ENCODE results near the gene ZFP92.

ZFP92 gene

DNA sequence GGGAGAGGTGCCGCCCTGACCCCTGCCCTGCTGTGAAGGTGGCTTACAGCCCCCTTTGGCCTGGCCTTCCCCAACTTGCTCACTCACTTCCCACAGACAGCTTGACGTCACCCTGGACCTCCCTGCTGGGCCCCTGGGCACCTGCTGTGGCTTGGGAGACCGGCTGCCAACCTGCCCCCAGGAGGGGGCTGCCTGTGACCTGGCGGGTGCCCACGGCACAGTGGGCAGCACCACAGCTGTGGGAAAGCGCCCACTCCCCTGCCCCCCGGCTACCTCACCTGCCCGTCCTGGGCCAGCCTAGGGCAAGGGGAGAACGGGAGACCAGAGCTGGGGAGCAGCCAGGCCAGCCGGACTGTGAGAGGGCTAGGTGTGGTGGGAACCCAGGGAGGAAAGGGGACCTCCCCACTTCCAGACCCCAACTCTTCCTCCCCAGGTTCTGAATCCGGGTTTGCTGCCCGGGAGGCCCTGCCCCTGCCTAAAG is 2.4 kb upstream of the ZFP92 start:
- DNase-seq (ENCODE audit: low read depth, low spot score), result no peak

DNA sequence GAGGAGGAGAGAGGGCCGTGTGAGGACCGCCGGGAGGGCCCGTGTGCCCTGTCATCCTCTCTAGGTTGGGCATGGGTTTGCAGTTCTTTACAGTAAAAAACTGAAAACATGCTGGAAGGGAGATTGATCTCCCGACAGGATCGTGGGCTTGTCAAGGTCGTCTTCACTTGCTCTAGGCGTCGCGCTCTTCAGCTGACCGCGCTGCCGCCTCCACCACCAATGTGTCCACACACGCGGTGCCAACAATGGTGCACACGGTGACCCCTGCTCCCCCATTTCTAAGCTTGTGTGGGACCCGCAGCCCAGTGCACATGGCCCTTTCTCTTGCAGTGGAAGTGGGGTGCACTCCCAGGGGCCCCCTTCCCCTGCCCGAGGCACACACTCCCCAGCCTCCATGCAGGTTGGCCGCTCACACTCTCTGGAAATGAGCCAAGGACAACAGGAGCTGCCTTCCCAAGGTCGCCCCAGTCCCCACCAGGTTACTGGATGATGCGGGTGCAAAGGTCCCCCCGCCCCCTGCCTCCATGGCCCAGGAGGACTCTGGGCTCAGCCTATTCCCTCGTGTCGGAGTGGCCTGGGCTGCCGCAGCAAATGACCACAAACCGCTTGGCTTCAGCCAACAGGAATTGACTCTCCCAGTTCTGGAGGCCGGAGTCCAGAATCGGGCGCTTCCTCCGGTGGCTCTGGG is 1.7 kb upstream of the ZFP92 start:
- DNase-seq (ENCODE audit: low read depth, low spot score), result no peak

DNA sequence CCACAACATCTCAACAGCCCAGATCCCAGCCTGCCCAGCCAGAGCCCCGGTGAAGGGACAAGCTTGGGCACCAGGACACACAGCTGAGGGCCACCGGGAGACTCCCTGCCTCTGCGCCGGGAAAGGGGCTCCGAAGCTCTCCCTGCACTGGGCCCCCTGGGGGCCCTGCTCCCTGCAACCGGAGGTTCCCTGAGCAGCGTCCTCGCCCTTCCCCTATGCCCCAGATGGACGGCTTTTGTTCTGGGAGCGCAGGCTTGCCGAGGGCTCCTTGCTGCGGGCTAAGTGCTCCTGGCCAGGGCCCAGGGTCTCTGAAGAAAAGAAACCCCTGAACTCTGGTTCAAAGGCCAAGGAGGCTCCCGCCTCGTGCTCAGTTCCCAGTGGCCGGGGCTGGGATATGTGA is 899 bp upstream of the ZFP92 start:
- DNase-seq (ENCODE audit: low read depth, low spot score), result no peak

DNA sequence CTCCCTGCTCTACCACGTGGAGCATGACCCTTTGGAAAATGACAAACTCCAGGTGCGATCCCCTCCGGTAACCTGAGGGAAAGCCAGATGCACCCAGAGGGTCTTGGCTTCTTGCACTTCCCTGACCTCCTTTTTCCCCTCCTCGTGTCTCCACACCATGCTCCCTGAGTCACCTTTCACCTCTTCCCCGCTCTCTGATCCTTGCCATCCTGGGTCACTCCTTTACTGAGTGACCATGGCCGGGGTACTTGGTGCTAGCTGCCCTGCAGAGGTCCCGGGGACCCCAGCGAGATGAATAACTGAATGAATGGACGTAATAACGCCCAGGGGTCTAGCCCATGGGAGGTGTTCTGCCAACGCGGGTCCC is 401 bp upstream of the ZFP92 start:
- DNase-seq (ENCODE audit: low read depth, low spot score), result no peak

DNA sequence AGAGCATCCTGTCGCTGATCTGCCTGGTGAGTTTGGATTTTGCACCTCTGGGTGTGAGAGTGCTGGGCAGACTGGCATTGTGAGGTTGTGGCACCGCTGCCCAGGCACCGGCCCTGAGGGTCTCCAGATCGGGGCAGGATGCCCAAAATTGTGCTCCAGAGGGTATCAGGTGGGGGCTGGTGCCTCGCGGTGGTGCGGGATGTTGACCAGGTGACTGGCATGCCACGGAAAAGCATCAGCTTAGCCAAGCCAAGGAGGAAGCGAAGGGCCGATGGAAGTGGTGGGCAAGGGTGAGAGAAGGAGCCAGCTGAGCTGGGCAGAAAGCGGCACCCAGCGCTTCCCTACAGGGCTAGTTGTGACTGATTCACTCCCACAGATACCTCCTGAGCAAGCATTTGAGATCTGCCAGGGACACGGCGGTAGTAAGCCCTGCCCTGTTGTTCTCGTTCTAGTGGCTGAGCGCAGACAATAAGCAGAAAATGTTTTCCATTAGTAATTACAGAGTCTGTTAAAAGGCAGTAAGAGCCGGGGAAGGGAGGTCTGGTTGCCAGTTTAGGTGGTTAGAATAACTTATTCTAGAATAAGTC is 809 bp downstream of the ZFP92 start:
- no peak for DNase-seq (ENCODE audit: low read depth, low spot score)

DNA sequence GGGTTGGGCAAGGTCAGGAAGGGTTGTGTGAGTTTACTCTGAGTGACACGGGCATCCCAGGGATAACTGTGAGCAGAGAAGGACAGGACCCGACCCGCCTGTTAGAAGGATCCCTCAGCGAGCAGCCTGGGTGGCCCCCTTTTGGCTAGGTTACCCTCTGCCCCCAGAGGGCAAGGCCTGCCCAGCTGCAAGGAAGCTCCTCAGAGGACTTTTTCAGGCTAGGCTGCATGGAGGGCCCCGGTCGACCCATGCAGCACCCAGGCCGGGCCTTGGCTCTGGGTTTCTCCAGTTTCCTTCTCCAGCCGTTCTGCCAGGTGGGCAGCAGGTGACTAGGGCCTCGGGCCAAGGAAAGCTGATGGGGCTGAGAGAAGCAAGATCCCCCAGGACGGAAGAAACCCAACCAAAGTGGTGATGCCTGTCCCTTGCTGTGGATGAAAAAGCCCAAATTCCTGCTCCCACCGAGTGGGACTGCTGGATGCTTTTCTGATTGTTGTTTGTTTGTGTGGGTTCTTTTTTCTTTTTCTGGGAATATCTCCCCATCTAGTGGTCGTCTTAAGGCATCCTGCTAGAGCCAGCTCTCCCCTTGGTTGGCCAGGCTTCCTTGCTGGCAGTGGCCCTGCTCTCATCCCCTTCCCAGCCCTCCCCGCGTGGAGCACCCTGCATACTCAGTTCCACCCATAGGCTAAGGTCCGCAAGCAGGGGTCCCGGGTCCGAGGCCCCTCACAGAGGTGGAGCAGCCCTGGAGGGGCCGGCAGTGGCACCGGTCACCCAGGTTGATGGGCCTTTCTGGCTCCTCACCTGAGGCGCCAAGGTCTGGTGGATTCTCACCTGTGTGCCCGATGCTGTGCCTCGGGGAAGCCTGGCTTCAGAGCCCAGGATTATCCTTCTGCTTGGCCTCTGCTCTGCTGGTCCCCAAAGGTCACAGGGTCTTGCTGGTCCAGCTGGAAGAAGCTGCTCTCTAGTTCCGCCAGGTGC is 1.8 kb downstream of the ZFP92 start:
- no peak for DNase-seq (ENCODE audit: low read depth, low spot score)

DNA sequence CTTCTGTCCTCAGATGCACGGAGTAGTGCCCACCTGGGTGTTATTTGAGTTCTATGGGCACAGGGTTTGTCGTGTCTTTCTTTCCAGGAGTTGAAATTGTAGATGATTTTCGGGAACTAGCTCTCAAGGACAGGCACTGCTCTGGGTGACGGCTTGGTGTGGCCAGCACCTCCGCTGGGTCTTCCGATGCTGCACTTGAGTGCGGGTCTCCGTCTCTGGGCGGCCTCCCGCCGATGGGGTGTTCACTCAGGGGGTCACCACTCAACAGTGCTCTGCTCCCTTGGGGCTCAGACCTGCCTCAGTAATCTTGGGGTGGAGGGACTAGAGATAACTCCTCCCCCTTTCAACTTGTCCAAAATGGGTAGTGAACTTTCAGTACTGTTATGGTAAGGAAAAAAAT is 2.5 kb downstream of the ZFP92 start:
- no peak for DNase-seq (ENCODE audit: low read depth, low spot score)

DNA sequence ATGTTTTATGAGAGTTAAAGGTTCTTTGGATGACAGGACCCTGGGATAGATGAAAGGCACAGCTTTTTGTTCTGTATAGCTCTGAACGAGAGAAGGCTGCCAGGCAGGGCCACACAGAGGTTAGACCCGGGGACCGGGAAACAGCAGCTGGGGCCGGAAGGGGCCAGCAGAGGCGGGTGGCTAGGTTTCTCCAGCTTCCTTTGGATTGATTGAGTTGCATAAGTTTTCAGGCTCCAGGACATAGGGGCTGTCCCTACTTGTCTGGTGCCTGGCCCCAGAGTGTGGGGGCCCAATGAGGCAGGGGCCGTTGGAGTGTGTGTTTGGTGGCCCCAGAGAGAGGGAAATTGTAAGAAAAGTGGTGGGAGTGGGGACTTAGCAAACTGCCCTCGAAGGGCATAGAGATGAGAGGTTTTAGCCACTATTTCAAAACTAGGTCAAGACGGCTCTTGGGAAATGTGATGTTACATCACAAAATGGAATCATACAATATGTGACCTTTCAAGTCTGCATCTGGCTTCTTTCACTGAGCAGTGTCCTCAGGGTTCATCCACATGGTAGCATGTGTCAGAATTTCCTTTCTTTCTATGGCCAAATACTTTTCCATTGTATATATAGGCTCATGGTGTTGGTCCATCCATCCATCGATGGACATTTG is 3.7 kb downstream of the ZFP92 start:
- DNase-seq (ENCODE audit: low read depth, low spot score), result no peak

DNA sequence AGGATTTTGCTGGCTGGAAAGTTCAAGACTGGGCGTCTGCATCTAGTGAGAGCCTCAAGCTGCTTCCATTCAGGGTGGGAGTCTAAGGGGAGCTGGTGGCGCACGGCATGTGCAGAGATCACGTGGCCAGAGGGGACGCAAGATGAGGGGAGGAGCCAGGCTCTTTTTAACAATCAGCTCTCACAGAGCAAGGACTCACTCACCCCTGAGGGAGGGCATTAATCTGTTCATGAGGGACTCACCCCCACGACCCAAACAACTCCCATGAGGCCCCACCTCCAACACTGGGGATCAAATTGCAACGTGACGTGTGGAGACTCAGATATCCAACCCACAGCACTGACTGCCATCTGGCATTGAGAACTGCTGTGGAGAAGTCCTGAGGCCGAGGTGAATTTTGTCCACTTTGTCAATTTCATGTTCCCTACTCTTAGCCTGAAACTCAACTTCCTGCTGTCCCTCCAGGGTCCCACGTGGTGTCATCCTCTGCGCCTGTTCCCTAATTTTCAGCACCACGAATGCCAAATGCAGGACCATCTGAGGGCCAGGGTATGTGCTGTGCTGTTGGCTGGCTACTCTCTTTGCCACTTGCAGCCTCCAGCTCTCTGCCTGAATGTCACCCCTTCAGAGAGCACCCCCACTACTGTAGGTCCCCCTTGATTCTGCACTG is 5.6 kb downstream of the ZFP92 start:
- no peak for DNase-seq (ENCODE audit: low read depth, low spot score)

DNA sequence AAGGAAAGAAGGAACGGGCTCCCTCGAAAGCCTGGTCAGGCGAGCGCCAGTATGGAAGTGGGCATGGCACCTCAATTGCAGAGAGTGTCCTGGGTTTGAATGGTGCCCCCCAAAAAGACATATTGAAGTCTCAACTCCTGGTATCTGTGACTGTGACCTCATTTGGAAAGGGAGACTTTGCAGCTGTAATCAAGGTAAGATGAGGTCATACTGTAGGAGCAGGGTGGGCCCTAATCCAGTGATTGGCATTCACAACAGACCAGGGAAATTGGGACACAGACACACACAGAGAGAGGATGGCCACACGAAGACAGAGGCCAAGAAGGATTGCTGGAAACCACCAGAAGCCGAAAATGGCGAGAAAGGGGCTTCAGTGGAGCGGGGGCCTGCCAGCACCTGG is 6.4 kb downstream of the ZFP92 start:
- no peak for DNase-seq (ENCODE audit: low read depth, low spot score)

DNA sequence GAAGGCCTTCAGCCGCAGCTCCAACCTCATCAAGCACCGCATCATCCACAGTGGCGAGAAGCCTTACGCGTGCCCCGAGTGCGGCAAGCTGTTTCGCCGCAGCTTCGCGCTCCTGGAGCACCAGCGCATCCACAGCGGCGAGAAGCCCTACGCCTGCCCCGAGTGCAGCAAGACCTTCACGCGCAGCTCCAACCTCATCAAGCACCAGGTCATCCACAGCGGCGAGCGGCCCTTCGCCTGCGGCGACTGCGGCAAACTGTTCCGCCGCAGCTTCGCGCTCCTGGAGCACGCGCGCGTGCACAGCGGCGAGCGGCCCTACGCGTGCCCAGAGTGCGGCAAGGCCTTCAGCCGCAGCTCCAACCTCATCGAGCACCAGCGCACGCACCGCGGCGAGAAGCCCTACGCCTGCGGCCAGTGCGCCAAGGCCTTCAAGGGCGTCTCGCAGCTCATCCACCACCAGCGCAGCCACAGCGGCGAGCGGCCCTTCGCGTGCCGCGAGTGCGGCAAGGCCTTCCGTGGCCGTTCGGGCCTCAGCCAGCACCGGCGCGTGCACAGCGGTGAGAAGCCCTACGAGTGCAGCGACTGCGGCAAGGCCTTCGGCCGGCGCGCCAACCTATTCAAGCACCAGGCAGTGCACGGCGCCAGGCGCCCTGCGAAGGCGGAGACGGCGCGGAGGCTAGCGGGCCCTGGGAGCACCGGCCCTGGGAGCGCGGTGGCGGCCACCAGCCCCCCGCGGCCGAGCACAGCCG is 9.8 kb downstream of the ZFP92 start:
- DNase-seq (ENCODE audit: low read depth, low spot score), result no peak

DNA sequence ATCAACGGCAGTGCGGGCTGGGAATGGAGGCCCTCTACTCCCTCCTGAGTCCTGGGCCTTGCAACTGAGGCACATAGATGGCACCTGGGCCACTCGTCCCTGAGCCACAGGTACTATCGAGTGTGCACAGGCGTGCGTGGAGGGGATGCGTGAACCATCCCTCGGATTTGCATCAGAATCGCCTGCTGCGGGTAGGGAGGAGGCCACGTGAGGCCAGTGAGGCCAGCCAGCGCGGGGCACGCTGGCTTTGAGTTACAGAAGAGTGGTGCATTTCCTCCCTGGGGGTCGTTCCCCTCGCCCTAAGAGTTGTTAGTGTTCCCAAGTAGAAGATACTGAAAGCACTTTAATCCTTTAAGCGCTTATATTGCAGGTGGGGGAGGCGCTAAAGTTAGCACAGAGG is 10.6 kb downstream of the ZFP92 start:
- DNase-seq (ENCODE audit: low read depth, low spot score), result no peak

DNA sequence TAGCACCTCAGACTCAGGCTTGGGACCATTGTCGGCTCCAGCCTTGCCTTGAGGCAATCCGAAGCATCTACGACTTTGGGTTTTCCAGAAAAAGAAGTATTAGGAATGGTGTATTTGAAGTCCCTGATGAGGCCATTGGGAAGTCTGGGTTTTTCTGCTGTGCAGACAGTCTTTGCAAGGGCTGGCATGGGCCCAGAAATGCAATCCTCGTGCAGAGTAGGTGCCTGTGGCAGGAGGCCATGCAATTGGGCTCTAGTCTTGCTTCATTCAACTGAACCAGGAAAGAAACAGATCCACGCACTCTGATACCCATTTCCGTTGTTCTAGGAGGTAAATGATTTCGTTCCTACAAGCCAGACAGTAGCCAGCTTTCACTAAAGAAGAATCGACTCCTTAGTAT is 12.4 kb downstream of the ZFP92 start:
- no peak for DNase-seq (ENCODE audit: low read depth, low spot score)

DNA sequence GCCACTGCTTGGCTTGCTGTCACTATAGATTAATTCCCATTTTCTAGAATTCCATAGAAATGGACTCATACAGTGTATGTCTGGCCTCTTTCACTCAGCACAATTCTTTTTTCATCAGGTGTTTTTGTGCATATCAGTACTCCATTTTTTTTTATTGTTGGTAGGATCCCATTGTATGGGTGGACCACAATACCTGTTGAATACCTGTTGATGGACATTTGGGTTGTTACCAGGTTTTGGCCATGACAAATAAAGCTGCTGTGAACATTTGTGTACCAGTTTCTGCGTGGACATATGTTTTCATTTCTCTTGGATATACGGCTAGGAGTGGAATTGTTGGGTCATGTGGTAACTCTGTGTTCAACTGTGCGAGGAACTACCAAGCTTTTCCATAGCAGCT is 14.9 kb downstream of the ZFP92 start:
- no peak for DNase-seq (ENCODE audit: low read depth, low spot score)

DNA sequence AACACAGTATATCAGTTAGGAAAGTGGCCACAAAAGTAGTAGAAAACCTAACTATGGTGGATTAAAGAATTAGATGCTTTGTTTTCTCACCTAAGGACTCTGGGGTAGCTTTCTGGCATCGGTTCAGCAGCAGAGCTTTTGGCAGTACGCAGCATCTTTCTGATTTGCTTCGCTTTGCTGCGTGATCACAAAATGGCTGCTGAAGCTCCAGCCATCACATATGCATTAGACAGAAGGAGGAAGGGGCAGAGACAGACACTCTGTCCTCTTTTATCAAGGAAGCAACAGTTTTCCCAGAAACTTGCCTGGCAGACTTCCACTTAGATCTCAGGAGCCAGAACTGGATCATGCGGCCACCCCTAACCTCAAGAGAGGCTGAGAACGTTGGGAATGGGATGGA is 19.5 kb downstream of the ZFP92 start:
- DNase-seq (ENCODE audit: low read depth, low spot score), result no peak

DNA sequence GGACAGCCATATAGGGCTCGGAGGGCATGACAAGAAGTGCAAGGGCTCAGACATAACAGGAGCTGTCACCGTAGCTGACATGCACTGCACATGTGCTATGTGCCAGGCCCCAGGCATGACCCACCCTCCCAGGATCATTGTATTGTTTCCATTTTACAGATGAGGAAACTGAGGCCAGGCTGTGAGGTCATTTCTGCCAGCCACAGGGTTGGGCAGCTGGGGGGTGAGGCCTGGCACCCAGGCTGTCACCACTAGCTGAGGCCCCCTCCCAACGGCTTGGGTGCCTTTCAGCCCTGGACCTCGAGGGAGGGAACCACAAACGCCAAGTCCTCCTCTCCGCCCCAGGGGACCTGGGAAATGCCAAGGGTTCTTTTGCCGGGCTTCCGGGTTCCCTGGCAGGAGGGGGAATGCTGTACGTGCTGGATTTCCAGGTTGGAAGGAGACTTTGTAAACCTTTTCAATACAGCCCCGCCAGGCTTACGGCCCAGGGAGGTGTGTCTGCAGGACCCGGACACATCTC is 21.9 kb downstream of the ZFP92 start:
- DNase-seq (ENCODE audit: low read depth, low spot score), result no peak

DNA sequence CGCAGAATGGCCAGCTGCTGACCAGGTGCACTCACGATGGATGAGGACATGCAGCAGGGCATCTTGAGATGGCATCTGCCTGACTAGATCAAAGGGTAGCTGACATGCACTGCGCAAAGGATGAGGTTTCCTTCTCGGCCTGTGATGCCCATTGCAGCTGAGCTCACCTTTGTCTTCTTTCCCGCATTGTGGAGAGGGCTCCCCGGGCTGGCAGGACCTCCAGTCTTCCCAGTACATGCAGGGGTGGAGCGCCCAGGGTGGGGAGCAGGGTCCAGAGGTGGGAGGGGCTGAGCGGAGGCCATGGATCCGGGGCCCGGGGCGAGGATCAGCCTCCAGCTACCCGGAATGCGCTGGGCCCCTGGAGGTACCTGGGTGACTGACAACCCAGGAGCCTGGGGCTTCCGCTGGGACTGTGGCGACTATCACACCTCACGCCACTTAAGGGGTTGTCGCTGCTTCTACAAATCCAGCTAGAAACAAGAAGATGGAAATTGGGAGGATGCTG is 22.6 kb downstream of the ZFP92 start:
- no peak for DNase-seq (ENCODE audit: low read depth, low spot score)

DNA sequence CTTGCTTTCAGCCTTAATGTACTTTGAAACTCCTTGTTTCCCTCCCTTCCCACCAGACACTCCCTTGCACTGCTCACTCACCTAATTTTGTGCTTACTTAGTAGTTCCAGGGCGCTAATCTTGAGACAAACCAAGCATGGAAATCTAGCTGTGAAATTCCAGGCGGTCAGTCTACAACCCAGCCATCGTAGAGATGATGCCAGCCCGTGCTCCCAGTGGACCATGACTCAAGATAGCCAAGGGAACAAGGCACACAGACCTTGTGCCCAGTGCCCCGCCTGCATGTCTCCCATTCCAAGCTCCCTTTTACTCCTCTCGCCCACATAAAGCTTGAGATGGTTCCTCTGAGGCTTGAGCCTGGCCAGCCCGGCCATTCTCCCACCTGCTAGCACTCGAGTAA is 23.5 kb downstream of the ZFP92 start:
- no peak for DNase-seq (ENCODE audit: low read depth, low spot score)

DNA sequence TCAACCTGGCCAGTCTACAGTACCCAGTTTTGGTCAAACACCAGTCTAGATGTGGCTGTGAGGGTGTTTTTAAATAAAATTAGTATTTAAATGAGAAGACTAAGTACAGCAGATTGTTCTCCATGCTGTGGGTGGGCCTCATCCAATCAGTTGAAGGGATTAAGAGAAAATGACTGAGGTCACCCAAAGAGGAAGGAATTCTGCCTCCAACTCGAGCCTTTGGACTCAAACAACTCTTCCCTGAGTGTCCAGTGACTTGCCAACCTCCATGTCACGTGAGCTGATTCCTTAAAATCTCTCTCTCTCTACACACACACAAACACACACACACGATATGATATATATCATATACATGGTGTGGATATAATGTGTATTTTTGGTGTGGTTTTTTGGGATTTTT is 24.6 kb downstream of the ZFP92 start:
- DNase-seq (ENCODE audit: low read depth, low spot score), result no peak

DNA sequence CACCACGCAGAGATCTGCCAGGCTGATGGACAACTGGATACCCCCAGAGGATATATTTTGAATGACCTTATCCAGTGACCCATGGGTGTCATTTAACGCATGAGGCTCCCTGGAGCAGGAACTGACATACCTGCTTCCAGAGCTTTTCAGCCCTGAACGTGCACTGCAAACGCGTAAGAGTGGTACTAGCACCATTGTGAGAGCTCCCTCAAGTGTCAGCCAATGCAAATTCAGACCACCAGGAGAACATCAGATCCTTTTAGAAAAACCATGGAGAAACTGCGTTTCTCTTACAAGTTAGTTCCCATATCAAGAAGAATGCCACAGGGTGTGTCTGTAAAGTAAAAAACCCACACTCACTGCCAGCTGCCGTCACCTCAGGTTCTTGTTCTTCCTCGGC is 27.3 kb downstream of the ZFP92 start:
- DNase-seq (ENCODE audit: low read depth, low spot score), result no peak
